Duodenal mucosa (tissue), 2 donors: ENCODE results near the gene CRYZ.
"Not testable (repeated sequence)": the region's sequence is repeated elsewhere in the genome, so short reads cannot be mapped to it uniquely, and the experiment has no call there.

Experiments
- H3K27ac ChIP-seq: one replicate; pipeline ENCODE4 v1.7.0; 2013; ENCODE audit warnings: low read depth, low read length
- H3K27me3 ChIP-seq, 2 donors: one replicate each; pipeline ENCODE4 v1.7.0; 2013; ENCODE audit warnings: low read length in 2 of 2, control low read depth in 1 of 2; ENCODE audit not compliant: insufficient read depth in 2 of 2, control insufficient read depth in 1 of 2
- H3K36me3 ChIP-seq, 2 donors: one replicate each; pipeline ENCODE4 v1.7.0; 2013; ENCODE audit warnings: low read length in 2 of 2, control low read depth in 1 of 2; ENCODE audit not compliant: insufficient read depth in 2 of 2, control insufficient read depth in 1 of 2
- H3K4me1 ChIP-seq, 2 donors: one replicate each; pipeline ENCODE4 v1.7.0; 2013; ENCODE audit warnings: low read length in 2 of 2, control low read depth in 1 of 2; ENCODE audit not compliant: insufficient read depth in 2 of 2, control insufficient read depth in 1 of 2
- H3K4me3 ChIP-seq, 2 donors: one replicate each; pipeline ENCODE4 v1.7.0; 2013; ENCODE audit warnings: low read length in 2 of 2, low read depth in 1 of 2
- H3K9ac ChIP-seq, 2 donors: one replicate each; pipeline ENCODE4 v1.7.0; 2013; ENCODE audit warnings: low read length in 2 of 2, low read depth in 1 of 2
- H3K9me3 ChIP-seq, 2 donors: one replicate each; pipeline ENCODE4 v1.7.0; 2013; ENCODE audit warnings: low read length in 2 of 2, control low read depth in 1 of 2; ENCODE audit not compliant: control insufficient read depth in 1 of 2

CRYZ gene

GRCh38 chr1:74670866-74671265 lies 62.0 kb downstream of the CRYZ start:
- H3K4me3 ChIP-seq, H3K4me1 ChIP-seq, H3K36me3 ChIP-seq, H3K27me3 ChIP-seq, H3K27ac ChIP-seq, H3K9ac ChIP-seq, H3K9me3 ChIP-seq: not testable (repeated sequence)
